Transverse colon (tissue), 3 donors: ENCODE measurements around the gene CRLF2.

ENCODE experiments used
- POLR2A ChIP-seq: fragments of 450-650 bp; IDR thresholded peaks from one replicate; pipeline ENCODE4 v1.6.1; 2016; ENCODE audit warnings: antibody characterized with exemption, mild to moderate bottlenecking, moderate library complexity
- TF ChIP-seq, protein P1 (sequence below), 5 experiments: fragments of 200-600 bp in 3 of 5; fragments of 450-650 bp in 2 of 5; sonication (generic) in 3 of 5; IDR thresholded peaks; 1 replicate in 2 of 5; 2 replicates in 3 of 5; pipeline ENCODE4 v1.5.1; 2016 to 2017; ENCODE audit warnings: antibody characterized with exemption in 5 of 5, inconsistent platforms in 3 of 5, mild to moderate bottlenecking in 2 of 5, moderate library complexity in 1 of 5

DNA sequence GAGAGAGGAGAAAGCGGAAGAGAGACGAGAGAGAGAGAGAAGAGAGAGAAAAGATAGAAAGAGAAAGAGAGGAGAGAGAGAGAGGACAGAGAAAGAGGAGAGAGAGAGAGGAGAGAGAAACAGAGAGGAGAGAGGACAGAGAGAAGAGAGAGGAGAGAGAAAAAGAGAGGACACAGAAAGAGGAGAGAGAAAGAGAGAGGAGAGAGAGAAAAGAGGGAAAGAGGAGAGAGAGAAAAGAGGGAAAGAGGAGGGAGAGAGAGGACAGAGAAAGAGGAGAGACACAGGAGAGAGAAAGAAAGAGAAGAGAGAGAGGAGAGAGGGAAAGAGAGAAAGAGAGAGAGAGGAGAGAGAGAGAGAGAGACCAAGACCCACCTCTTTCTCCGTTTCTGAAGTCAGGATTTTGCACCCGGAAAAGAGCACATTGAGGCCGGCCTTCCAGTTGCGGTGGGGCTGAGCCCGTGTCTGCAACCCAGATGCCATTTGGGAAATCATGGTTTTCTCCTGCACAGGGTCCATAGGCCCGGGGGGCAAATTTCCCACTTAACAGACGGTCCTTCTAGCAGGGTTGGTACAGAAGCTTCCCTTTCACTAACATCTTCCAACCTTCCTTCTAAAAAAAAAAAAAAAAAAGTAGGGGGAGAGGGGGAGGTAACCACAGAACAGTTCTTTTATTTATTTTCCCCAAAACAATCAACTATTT, 60.9 kb downstream of the CRLF2 start:
- no peak for TF ChIP-seq POLR2A
- TF ChIP-seq, protein P1, sequence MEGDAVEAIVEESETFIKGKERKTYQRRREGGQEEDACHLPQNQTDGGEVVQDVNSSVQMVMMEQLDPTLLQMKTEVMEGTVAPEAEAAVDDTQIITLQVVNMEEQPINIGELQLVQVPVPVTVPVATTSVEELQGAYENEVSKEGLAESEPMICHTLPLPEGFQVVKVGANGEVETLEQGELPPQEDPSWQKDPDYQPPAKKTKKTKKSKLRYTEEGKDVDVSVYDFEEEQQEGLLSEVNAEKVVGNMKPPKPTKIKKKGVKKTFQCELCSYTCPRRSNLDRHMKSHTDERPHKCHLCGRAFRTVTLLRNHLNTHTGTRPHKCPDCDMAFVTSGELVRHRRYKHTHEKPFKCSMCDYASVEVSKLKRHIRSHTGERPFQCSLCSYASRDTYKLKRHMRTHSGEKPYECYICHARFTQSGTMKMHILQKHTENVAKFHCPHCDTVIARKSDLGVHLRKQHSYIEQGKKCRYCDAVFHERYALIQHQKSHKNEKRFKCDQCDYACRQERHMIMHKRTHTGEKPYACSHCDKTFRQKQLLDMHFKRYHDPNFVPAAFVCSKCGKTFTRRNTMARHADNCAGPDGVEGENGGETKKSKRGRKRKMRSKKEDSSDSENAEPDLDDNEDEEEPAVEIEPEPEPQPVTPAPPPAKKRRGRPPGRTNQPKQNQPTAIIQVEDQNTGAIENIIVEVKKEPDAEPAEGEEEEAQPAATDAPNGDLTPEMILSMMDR (IDR thresholded peaks at IDR 0.05) = no peak
